Activated CD8-positive, alpha-beta memory T cell treated with anti-CD3 and anti-CD28 coated beads, Interleukin-2, amount 50 U/mL, for 1 hour (primary cell): ENCODE results near the gene RRAGC.
"Not testable (repeated sequence)": the region's sequence is repeated elsewhere in the genome, so short reads cannot be mapped to it uniquely, and the experiment has no call there.

ENCODE experiments used
- DNase-seq: peaks from one replicate; pipeline ENCODE4 v3.0.0-alpha.2; 2020; ENCODE audit errors: extremely low read depth

Gene RRAGC

DNA sequence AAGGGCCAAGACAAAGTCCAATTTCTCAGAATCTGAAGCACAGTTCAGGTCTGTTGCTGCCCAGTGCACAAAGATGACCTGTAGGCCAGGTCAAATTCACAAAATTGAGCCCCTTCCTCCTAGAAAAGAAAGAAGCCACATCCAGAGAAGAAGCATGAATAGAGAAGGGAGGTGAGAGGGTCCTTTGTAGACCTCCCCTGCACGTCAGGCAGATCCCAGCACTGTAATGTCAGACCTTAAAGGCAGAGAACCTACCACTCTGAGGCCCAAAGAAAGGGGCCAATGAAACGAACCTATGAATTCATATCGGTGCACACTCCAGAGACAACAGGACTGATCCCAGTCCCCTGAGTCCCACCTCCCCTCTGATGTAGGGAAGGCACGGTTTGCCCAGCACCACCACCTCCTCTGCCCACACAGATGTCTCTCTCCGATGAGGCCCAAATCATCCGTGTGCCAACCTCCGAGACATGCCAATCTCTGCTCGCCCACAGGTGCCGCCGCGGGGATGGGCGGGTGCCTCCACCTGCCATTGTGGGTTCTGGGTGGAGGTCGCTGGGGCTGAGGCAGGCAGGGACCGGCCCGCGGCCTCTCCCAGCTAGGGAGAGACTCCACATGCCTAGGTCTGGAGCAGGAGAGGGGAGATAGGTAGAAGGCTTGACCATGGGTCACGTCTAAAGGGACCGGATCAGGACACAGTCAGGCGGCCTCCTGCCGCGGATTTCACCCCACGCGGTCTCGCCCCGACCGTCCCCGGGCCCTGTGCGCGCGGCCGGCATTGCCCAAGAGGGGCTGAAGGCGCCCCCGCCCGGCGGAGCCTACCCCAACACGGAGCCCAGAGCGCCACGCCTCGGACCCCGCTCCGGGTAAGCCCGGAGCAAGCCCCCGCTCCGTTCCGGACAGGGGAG, 42.1 kb downstream of the RRAGC start:
- no peak for DNase-seq

DNA sequence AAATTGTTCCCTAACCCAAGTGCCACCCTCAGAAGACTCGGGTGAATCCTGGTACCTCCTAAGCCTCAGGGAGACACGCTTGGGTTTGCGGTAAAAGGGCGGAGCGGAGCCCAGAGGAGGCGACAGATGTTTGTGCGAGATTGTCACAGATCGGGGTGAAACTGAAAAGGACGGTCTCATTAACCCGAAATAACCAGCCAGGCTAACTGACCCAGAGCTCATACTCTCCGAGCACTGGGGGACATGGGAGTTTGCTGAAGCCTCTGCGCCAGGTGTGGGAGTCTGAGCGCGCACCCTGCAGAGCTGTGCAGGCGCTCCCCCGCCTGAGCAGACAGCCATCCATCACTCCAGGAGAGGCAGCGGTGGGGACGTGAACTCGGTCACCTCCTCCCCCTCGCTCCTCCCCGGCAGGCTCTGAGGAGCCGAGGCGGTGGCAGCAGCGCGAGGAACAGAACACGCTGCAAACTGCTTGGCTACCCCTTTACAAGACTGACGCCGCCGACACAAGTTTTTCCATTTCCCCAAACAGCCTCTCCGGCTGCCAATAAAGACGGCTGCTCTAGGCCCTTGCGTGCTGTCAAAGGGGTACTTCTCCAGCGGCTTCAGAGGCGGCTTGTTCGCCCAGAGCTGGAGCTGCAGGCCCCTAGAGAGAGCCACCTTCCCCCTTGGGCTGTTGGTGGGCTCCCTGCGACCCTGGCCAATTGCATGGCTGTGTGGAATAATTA, 43.5 kb downstream of the RRAGC start:
- no peak for DNase-seq

DNA sequence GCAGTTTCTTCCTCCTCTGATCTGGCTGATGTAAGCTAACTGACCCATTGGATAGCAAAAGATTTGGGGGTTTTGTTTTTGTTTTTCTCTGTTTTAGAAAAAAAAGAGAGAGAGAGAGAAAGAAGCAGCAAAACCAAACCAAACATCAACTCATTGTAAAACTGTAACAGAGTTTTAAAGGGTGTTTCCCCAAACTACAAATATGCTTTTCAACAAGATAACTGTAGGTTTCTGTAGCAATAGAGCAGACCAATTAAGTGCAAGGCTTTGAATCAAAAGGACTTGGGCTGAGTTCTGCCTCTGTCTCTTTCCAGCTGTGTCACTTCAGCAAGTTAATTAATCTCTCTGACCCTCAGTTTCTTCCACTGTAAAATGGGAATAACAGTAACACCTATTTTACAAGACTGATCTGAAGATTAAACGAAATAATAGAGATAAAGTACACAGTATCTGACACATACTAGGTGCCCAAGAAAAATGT, 44.5 kb downstream of the RRAGC start:
- no peak for DNase-seq

DNA sequence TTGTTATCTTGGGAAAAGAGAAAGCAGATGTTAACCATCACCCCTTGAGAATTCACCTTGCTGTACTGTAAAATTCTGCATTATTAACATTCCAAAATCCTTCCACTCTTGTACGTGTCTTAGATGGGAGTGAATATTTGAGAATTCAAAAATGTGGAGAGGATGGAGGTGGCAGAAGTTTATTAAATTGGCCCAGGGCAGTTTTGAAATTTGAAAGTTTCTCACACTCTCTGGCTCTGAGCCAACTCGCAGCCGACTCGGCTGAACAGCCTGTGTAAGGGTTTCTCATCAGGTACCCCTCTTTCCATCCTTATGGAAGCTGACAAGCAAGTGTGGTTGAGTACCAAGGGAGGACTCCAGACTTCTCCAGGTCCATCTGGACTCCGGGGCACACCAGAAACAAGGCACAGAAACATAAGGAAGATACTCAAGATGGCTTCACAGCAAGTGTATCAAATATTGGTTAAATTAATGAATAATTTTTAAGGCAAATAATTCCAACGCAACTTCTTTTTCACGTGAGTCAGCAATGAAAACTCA, 45.1 kb downstream of the RRAGC start:
- no peak for DNase-seq

DNA sequence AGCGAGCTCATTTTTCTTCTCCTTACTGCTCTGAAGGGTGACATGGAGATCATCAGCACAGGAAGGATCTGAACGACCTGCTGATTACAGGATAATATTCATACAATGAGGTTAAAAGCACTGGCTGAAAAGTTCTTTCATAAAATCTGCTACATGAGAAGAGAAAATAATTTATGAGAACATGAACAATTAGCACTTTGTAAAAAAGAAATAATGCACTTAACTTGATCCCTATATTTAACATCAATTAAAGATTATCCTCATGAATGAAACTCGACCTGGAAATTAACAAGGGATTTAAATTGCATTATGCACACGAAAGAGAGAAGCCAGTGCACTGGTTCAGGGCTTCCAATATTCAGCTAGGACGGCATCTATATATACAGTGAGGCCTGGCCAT, 46.6 kb downstream of the RRAGC start:
- no peak for DNase-seq

DNA sequence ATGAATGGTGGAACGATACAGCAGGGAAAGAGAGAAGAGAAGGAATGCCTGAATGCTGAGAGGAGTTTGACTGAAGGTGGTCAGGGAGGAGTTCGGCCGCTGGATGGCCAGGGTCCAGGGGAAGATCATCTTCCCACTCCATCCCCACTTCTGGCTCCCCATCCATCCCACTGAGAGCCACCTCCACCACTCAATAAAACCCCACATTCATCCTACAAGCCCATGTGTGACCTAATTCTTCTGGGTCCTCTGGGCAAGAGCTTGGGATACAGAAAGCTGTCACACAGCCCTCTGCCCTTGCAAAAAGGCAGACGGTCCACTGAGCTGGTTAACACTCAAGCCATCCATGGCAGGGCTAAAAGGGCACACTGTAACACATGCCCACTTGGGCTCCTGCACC, 48.1 kb downstream of the RRAGC start:
- not testable (repeated sequence) for DNase-seq

DNA sequence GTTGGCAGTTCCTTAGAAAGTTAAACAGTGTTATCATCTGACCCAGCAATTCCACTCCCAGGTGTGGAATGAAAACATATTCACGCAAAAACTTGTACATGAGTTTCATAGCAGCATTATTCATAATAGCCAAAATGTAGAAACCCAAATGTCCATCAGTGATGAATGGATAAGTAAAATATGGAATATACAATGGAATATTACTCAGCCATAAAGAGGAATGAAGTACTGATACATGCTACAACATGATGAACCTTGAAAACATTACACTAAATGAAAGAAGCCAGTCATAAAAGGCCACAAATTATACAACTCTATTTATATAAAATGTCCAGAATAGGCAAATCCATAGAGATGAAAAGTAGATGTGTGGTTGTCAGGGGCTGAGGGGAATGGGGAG, 53.5 kb downstream of the RRAGC start:
- no peak for DNase-seq

DNA sequence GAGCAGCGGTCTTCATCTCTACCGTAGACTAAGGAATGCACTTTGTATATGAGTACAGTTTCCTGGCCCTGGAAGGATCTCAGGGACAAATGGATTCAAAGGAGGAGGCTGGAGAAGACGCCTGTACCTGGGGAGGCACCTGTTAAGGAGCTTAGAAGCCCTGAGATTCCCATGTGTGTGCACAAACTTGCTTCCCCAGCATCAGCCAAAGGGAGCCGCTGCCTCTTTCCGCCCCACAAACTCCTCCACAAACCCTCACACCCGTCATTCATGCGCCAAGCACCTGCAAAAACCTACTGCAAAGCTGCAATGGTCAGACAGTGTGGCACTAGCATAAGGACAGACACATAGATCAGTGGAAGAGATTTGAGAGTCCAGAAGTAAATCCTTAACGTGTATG, 54.5 kb downstream of the RRAGC start:
- DNase-seq: no peak

DNA sequence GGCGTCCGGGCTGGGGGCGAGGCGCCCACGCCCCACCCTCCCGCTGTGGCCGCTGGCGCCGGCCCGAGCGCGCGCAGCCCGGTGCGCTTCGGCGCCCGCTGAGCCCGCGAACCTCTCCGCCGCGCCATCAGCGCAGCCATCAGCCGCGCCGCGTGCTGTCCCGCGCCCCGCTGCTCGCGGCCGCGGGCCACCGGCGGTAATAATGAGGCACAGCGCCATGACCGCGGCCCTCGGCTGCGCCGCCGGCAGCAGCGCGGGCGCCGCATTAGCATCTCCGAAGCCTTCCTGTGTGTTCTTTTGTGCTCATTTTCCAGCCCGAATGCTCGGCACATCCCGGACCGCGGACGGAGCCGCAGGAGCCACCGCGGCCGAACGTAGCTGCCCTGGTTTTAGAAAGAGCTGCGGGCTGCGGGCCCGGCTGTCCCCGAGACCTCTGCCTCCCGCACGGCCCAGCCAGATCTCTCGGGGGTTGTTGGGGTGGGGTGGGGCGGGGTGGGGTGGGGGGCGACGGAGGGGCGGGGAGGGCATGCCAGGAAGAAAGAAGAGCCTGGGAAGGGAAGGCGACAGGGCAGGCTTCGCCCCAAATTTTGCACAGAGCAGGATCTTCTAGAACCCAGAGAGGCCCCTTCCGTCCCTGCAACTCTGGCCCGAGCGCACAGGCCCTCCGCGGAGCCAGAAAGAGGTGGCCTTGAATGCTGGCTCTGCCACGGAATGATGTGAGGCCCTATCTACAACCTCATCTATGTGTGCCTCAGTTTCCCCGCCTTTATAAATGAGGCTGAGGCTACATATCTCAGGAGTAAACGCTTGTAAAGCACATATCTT, 55.3 kb downstream of the RRAGC start:
- DNase-seq: no peak

DNA sequence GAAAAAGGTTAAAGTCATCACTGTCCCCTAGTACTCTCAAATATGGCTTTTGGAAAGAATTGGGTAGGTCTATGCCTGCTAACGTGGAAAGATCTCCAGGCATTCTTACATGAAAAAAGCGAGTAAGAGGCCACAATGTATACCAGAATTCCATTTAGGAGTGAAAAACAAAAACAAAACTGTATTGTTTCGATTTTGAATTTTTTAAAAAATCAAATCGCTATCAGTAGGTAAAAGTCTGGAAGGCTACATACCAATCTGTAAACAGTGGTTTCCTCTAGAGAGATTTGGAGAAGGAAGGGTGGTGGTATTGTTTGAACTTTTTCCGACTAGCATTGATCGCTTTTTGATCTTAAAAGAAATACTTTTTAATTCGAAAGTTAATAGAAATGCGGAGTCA, 55.9 kb downstream of the RRAGC start:
- no peak for DNase-seq

DNA sequence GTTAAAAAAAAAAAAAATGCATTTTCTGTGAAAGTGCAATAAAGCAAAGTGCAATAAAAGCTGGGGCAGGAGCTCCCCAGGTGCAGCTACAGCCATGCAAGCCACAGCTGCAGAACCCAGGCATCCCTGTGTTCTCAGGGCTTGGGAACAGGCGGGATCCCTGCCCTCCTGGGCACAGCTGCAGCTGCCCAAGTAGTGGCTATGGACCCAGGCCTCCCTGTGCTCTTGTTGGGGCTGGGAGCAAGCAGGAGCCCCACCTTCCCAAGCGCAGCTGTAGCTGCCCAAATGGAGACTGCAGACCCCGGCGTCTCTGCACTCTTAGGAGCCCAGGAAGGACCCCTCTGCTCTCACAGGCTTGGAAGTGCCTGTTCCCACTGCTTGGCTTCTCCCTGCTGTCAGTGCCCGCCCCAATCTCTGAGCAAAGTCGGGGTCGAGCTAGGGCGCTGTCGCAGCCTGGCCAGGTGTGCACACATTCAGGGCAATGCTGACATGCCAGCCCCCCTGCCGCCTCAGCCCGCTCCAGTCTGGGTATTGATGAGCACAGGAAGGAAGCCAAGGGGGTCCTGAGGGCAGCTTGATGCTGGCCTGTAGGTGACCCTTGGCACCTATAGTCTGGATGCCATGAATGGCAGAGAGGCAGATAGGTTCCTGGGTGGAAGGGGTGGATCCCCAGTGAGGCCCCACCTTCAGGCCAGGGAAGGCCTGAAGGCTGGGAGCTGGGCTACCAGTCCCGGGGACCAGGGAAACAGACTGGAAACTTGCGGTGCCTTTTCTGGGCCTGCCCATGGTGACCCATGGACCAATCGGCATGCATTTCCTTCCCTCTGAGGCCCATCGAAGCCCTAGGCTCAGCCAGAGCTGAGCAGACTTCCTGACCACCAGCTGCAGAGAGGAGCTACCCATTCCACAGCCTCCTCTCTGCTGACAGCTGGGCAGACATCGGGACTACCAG, 58.6 kb downstream of the RRAGC start:
- DNase-seq: no peak

DNA sequence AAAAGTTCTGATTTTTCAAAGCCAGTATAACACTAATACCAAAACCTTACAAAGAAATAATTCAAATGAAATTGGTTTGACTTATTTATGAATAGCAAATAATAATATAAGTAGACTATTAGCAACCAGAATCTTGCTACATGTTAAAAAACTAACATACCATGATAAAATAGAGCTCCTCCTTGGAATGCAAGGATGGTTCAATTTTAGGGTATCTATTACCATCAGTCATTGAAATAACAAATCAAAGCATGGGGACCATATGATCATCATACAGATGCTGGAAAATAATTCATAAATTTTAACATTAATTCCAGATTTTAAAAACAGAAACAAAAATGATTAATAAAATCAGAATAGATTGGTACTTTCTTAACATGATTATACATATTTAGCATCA, 66.3 kb downstream of the RRAGC start:
- no peak for DNase-seq

DNA sequence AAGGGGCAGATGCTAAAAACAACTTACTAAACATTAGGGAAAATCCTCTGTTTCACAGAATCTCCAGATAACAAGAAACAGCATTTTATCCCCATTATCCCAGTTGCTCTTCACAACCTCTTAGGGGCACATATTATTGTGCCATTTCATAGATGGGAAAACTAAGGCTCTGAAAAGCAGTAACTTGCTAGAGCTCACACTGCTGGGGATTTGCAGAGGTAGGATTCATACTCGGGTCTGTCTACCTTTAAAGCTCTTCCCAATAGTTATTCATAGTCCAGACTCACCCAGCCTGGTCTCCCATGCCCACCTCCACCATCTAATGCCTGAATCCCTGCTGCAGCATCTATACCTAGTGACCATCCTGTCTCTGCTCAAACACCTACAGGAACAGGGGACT, 67.7 kb downstream of the RRAGC start:
- no peak for DNase-seq

DNA sequence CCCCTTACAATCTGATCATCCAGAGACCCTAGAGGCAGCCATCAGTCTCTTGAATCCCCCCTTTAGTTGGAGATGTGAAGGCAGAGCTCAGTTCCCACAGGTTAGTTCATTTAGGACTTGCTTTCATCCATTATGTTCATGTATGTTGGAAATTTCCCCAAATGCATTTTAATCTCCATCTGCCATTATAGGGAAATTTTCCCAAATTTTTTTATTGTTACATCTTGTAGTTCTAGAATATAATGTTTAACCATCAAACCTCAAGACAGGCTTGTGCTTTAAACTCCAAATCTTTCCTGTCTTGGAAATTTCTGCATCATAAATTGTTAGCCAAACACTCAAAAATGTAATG, 68.4 kb downstream of the RRAGC start:
- no peak for DNase-seq

DNA sequence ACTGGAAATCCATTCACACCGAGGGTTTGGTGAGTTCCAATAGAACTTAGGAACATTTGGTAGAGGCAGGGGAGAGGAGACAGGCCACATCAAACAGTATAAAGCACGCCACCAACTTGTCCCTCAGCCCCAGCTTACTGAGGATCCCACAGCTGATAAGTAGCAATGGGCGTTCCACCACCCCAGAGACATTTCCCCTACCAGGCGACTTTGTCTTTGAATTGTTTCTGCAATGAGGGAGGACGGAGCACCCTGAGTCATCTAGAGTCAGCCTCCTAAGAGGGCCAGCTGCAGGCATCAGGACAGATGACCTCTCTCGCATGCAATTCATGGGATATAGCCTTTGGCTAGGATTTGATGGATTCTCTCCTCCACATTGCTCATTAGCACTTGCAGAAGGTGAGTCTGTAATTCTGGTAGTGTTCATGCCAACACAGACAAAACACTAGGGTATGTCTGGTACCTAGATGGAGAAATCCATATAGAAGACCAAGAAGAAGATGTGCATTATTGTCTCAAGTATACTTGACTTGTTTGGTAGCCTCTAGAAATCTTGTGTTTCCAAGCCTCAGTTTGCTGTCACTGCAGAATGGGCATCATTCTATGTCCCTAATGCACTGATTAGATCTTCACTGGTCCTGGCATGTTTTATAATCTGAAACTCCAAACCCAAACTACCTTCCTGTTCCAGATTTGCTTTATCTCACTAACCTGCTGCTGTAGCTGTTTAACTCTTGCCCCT, 69.0 kb downstream of the RRAGC start:
- DNase-seq: no peak

DNA sequence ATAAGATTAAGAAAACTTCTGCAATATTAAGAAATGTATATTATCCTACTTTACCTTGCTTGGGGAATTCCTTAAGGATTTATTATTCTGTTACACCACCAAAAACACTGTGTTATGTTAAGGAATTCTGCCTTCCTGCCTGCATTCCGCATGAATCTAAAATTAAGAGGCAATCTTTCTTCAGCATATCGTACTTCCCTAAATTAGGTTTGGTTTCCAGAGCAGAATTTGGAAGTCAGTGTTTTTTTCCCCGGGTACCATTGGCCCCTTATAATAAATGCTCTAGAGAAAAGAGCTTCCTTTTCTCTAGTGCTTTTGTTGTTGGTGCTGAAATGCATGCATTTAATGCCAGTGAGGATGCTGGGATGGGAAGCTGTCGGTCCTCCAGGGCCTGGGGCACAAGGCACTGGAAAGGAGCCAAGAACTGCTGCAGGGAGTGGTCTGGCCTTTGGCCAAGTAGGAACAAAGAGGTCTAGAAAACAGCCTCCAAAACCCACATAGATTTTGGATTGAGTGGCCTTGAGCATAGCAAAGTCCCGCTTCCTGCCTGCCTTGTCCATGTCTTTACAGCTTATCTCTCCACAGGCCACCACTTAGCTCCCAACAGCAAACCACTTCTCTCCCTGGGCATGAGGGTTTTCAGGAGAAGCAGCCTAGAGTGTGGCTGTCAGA, 69.9 kb downstream of the RRAGC start:
- DNase-seq: no peak

DNA sequence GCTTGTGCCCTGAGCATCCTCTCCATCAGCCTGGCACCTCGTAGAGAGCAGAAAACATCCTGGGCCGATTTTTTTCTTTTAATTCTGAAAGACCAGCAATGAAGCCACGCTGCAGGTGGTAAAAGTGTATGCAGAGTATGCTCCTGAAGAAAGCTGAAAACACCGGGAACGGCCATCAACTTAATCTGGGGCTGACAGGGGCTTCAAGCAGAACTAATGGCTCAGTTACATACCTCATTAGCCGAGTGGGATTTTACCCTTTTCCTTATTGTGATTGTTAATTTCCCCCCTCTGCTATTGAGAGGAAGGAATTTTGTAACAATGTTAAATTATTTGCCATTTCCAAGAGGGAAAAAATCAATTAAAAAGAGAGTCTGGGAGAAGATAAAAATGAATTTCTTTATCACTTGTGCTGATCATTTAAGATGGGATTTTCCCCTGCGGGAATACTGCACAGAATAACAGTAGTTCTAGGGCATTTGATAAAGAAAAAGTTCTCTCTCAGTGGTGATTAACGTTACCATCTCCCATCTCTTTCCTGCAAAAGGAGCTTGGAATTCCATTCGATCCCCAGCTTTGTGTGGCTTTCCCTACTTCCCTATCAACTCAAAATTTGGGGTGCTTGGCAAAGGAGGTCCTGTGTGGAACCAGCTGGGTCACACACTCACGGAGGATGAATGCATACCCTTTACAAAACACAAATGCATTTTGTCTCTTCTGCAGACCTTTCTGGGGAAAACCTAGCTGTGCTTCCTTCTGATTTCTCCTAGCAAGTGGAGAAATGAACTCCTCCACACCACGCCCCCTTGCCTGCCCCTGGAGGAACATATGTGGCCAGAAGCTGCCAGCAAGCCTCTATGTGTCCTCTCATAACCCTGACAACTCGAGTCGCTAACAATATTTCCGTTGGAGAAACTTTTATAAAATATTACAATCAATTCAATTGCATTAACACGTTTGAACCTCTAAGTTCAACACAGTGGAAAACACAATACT, 70.9 kb downstream of the RRAGC start:
- no peak for DNase-seq
